ENCODE data around the gene USP34.

USP34 gene

DNA sequence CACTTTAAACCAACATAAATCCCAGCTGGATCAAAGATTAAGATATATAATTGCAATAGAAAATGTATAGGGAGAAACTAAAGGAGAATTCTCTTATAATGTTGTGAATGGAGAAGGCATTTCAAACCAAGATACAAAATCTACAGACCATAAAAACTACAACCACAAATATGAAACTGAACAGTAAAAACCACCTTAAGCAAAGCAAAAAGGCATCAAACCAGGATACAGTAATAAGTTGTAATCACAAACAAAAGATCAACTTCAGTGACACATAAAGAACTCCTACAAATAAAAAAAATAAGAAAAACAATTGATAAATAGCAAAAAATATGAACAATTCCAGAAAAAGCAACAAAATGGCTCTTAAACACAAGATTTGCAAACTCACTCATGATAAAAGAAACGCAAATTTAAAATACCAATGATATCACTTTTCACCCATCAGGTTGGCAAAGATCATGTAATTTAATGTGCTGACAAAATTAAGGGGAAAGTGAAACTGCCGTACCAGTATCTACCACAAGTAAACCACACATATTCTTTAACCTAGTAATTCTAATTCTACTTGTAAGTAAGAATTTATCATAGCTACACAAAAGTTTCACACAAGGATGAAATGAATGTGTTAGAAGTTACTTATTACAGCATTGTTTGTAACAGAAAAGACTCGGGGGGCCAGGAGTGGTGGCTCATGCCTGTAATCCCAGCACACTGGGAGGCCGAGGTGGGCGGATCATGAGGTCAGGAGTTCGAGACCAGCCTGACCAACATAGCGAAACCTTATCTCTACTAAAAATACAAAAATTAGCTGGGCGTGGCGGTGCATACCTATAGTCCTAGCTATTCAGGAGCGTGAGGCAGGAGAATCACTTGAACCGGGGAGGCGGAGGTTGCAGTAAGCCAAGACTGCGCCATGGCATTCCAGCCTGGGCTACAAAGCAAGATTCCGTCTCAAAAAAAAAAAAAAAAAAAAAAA, 101.9 kb downstream of the USP34 start:
- no peak for DNase-seq (ENCODE audit: low spot score)

DNA sequence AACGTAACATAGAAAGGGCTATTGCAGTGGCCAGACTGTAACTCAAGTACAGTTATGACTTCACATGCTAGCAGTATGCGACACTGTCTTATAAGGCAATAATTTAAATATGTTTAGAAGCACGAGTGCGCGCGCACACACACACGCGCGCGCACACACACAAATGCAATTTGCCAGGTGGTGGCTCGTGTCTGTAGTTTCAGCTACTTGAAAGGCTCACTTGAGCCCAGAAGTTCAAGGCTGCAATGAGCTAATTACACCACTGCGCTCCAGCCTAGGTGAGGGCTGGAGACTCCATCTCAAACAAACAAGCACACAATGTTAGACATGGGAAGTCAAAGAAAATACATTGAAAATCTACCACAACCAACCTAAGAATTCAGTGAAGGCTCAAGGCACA, 103.7 kb downstream of the USP34 start:
- no peak for DNase-seq (ENCODE audit: low spot score)

- no peak for DNase-seq (ENCODE audit: low spot score)
Measured at GRCh38 chr2:61363580-61363979, 107.3 kb downstream of the USP34 start.

- DNase-seq (ENCODE audit: low spot score): no peak
Measured at GRCh38 chr2:61362873-61363272, 108.0 kb downstream of the USP34 start.

DNA sequence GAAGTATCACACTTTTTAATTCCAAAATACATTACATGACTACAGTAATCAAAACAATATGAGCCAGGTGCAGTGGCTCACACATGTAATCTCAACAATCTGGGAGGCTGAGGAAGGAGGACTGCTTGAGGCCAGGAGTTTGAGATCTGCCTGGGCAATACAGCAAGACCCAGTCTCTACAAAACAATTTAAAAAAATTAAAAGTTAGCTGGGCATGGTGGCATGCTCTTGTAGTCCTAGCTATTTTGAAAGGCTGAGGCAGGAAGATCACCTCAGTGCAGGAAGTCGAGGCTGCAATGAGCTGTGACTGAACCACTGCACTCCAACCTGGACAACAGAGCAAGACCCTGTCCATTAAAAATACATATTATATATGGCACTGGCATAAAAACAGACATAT, 109.8 kb downstream of the USP34 start:
- DNase-seq (ENCODE audit: low spot score): no peak

- DNase-seq (ENCODE audit: low spot score): no peak
Measured at GRCh38 chr2:61359058-61359457, 111.8 kb downstream of the USP34 start.

DNA sequence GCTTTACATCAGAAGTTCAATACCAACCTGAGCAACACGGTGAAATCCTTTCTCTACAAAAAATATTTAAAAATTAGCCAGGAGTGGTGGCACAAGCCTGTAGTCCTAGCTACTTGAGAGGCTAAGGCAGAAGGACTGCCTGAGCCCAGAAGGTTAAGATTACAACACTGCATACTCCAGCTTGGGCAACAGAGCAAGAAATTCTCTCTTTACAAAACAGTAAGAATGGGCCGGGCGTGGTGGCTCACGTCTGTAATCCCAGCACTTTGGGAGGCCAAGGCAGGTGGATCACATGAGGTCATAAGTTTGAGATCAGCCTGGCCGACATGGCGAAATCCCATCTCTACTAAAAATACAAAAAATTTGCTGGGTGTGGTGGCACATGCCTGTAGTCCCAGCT, 113.2 kb downstream of the USP34 start:
- DNase-seq (ENCODE audit: low spot score): no peak

GRCh38 chr2:61356958-61357350, 113.9 kb downstream of the USP34 start:
- no peak for DNase-seq (ENCODE audit: low spot score)

DNA sequence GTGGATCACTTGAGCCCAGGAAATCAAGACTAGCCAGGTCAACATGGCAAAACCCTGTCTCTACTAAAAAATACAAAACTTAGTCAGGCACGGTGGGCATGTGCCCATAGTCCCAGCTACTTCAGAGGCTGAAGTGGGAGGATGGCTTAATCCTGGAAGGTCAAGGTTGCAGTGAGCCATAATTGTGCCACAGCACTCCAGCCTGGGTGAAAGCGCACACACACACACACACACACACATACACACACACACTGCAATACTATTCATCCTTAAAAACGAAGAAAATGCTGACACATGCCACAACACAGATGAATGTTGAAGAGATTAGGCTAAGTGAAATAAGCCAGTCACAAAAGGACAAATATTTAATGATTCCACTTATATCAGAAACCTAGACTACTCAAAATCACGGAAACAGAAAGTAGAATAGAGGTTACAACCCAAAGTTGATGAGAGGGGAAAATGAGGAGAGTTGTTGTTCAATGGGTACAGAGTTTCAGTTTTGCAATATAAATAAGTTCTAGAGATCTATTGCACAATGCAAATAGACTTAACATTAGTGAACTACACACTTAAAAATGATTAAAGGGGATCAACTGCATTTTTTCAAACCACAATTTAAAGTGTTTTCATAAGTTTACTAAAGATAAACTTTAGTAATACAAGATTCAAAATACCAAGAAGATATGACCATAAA, 114.5 kb downstream of the USP34 start:
- no peak for DNase-seq (ENCODE audit: low spot score)

DNA sequence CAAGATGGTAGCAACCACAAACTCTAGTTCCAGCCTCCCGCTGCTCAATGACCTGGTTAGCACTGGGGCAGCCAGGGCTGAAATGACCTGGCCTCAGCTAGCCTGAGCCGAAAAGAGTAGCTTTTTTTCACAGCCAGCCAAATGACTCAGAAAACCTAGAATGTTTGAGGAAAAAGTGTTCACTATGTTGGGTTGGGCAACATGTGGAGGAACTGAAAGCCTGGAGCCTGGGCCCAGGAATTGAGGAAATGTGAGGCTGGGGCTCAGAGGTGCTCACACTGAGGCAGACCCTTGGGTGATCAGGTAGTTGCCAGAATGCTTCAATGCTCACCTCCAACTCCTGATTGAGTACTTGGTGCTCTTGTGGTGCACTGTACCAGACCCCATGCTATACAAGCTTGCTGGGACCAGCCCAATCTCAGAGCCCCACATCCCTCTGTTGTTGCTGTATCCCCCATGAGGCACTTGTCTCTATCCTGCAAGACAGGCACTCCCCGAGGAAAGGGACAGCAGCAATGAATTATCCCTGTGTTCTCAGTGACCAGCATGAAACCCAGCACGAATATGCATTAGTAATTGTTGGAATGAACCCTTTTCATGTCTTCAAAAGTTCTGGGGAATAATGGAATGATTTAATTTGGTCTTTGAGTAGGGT, 116.2 kb downstream of the USP34 start:
- no peak for DNase-seq (ENCODE audit: low spot score)

GRCh38 chr2:61353909-61354308, 117.0 kb downstream of the USP34 start:
- no peak for DNase-seq (ENCODE audit: low spot score)

GRCh38 chr2:61350777-61351176, 120.1 kb downstream of the USP34 start:
- no peak for DNase-seq (ENCODE audit: low spot score)

DNA sequence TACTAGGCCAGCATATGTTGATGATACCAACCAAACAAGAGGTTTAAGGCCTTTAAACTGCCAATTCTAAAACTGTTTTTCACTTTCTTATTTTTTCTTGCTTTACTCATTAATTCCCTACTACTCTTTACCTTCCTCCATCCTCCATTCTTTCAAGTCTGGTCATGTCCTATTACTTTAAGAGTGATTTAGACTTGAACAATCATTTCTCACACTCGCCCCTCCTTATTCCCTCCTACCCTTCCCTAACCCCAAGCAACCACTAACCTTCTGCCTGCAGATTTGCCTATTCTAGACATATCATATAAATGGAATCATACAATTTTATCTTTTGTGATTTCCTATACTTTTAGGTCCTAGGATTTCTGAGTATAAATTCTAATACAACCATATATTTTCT, 127.7 kb downstream of the USP34 start:
- no peak for DNase-seq (ENCODE audit: low spot score)

DNA sequence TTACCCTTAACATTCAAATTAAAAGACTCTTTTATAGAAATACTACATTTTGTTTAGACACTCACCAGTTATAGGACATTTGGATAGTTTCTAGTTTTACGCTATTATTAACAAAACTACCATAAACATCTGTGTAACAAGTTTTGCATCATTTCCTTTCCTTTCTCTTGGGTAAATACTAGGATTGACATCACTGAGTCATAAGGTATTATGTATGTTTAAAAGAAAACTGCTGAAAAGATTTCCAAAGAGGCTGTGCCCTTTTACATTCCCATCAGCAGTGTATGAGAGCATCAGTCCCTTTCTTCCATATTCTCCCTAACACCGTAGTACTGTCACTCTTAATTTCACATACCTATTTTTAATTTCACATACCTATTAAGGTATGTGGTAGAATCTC, 130.6 kb downstream of the USP34 start:
- DNase-seq (ENCODE audit: low spot score): no peak

GRCh38 chr2:61338447-61338846, 132.4 kb downstream of the USP34 start:
- DNase-seq (ENCODE audit: low spot score): no peak

- no peak for DNase-seq (ENCODE audit: low spot score)
Measured at GRCh38 chr2:61335187-61335586, 135.7 kb downstream of the USP34 start.

GRCh38 chr2:61334466-61334865, 136.4 kb downstream of the USP34 start:
- no peak for DNase-seq (ENCODE audit: low spot score)

- DNase-seq (ENCODE audit: low spot score): no peak
Measured at GRCh38 chr2:61328707-61329251, 142.1 kb downstream of the USP34 start.

- no peak for DNase-seq (ENCODE audit: low spot score)
Measured at GRCh38 chr2:61327173-61327572, 143.7 kb downstream of the USP34 start.

DNA sequence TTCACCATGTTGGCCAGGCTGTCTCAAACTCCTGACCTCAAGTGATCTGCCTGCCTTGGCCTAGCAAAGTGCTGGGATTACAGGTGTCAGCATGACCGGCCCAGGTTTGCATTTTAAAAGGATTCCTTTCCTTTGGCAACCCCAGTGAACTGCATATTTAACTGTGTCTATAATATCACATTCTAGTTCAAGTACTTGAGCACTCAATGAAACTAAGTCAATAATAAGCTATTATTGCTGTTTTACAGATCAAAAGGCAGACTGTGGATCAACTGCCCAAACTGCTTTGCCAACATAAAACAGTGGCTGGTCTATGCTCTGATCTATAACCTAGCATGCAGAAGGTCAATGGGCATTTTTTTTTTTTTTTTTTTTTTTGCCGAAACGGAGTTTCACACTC, 144.5 kb downstream of the USP34 start:
- DNase-seq (ENCODE audit: low spot score): no peak

- DNase-seq (ENCODE audit: low spot score): no peak
Measured at GRCh38 chr2:61320181-61320580, 150.7 kb downstream of the USP34 start.

DNA sequence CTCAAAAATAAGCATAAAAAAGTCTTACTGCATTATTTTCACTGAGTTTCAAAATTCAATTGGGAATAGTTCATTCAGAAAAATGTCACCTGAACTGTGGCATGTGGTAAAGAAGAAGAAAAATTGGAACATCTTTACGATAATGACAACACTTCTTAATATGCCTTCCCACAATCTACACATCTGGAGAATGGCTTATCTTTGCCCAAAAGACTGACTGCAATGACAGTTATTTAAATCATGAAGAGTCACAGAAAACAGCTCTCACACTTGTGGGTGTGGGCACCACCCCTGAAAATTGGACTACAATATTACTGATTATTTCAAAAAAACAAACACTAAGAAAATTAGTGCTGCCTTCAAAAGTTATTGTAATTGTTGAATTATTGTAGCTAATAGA, 152.3 kb downstream of the USP34 start:
- no peak for DNase-seq (ENCODE audit: low spot score)

DNA sequence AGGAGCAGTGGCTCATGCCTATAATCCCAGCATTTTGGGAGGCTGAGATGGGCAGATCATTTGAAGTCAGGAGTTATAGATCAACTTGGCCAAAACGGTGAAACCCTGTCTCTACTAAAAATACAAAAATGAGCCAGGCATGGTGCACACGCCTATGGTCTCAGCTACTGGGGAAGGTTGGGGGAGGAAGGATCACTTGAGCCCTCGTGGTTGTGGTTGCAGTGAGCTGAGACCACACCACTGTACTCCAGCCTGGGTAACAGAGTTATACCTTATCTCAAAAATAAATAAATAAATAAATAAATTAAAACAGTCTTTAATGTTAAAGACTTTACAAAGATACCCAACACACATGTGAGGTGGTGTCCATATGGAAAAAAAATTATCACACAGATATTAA, 174.9 kb downstream of the USP34 start:
- DNase-seq (ENCODE audit: low spot score): no peak
